Measurements from ENCODE around the gene CRLF1.
A peak's percentile ranks its signal among the peaks of the same experiment; 100 is the strongest.
"Not testable (repeated sequence)": the region's sequence is repeated elsewhere in the genome, so short reads cannot be mapped to it uniquely, and the experiment has no call there.

The CRLF1 gene

DNA sequence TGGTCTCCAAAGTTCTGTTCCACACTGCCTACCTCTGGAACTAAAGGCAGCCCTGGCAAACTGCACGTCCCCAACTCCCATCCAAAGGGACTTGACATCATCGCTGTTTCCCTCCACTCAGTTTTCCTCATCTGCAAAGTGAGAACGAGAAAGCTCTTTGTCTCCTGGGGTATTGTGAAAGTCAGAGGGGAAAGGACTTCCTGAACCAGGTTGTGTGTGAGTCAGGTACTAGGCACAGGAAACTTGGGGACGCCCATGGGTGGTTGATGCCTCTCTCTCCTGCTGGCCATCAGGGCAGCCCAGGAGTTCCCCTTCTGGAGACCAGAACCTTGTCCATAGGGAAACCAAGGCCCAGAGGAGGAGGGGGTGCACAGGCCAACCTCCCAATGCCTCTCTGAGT, 4.7 kb downstream of the CRLF1 start:
- H3K4me3 ChIP-seq (ENCODE audit: low read length in 2 of 2): no peak overlapping the region

DNA sequence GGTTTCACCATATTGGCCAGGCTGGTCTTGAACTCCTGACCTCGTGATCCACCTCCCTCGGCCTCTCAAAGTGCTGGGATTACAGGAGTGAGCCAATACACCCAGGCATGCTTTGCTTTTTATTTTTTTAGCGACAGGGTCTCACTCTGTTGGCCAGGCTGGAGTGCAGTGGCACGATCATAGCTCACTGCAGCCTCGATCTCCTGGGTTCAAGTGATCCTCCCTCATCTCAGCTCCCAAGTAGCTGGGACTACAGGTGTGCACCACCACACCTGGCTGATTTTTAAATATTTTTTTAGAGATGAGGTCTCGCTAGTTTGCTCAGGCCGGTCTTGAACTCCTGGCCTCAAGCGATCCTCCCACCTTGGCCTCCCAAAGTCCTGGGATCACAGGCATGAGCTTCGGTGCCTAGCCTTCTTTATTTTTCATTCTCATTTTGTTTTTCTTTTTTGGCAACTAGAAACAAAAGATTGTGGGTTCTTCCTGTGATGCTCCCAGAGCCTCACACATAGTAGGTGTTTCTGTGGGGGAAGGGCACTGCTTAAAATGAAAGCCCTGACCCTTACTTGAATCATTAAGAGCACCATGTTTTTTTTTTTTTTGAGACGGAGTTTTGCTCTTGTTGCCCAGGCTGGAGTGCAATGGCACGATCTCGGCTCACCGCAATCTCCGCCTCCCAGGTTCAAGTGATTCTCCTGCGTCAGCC, 5.8 kb downstream of the CRLF1 start:
- H3K4me3 ChIP-seq (ENCODE audit: low read length in 2 of 2); H3K9ac ChIP-seq (ENCODE audit: low read depth in 1 of 2, low read length in 2 of 2); H3K9me3 ChIP-seq (ENCODE audit: control insufficient read depth in 2 of 2, low read length in 2 of 2); H3K27ac ChIP-seq (ENCODE audit: low read depth in 2 of 2, low read length in 2 of 2); H3K4me1 ChIP-seq (ENCODE audit: control insufficient read depth in 2 of 2, insufficient read depth in 2 of 2, low read length in 2 of 2); H3K36me3 ChIP-seq (ENCODE audit: control insufficient read depth in 2 of 2, insufficient read depth in 2 of 2, low read length in 2 of 2): not testable (repeated sequence)
- H3K27me3 ChIP-seq (ENCODE audit: control insufficient read depth in 2 of 2, insufficient read depth in 2 of 2, low read length in 2 of 2): peaks cover 36 to 44% of the 10 kb centered on the region in 2 donors

More for the DNA sequence above, 4.7 kb downstream of the CRLF1 start:
- no peak overlapping the region for H3K9ac ChIP-seq (ENCODE audit: low read depth in 1 of 2, low read length in 2 of 2)
- H3K27ac ChIP-seq (ENCODE audit: low read depth in 2 of 2, low read length in 2 of 2): no peak overlapping the region
- peaks cover 0 to under 1% of the 10 kb centered on the region in 2 donors for H3K4me1 ChIP-seq (ENCODE audit: control insufficient read depth in 2 of 2, insufficient read depth in 2 of 2, low read length in 2 of 2)
- H3K27me3 ChIP-seq (ENCODE audit: control insufficient read depth in 2 of 2, insufficient read depth in 2 of 2, low read length in 2 of 2): peaks cover 35 to 41% of the 10 kb centered on the region in 2 donors
- H3K9me3 ChIP-seq (ENCODE audit: control insufficient read depth in 2 of 2, low read length in 2 of 2): no peaks in the 10 kb centered on the region
- H3K36me3 ChIP-seq (ENCODE audit: control insufficient read depth in 2 of 2, insufficient read depth in 2 of 2, low read length in 2 of 2): no peaks in the 10 kb centered on the region

DNA sequence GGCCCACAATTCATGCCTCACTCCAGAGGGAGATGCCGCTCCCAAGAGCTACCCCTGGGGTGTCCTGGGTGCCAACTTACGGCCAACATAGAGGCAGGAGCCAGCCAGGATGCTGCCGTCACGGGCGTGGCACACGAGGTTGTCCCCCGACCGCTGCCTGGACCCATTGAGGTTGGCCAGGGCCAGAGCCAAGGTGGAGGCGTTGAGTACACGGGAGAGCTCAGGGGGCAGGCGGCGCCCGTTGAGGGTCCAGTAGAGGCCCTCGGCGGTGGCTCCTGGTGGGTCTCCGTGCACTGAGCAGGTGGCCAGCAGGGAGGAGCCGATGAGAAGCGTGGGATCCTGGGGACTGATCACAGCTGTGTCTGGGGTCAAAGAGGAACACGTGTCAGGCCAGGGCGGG, 7.1 kb downstream of the CRLF1 start:
- peaks cover 5 to 8% of the 10 kb centered on the region in 2 donors for H3K4me1 ChIP-seq (ENCODE audit: control insufficient read depth in 2 of 2, insufficient read depth in 2 of 2, low read length in 2 of 2)
- H3K36me3 ChIP-seq (ENCODE audit: control insufficient read depth in 2 of 2, insufficient read depth in 2 of 2, low read length in 2 of 2): no peaks in the 10 kb centered on the region
- H3K9me3 ChIP-seq (ENCODE audit: control insufficient read depth in 2 of 2, low read length in 2 of 2): no peaks in the 10 kb centered on the region
- H3K4me3 ChIP-seq (ENCODE audit: low read length in 2 of 2): no peak overlapping the region
- H3K27me3 ChIP-seq (ENCODE audit: control insufficient read depth in 2 of 2, insufficient read depth in 2 of 2, low read length in 2 of 2): peaks cover 25 to 39% of the 10 kb centered on the region in 2 donors
- H3K27ac ChIP-seq (ENCODE audit: low read depth in 2 of 2, low read length in 2 of 2): no peak overlapping the region
- H3K9ac ChIP-seq (ENCODE audit: low read depth in 1 of 2, low read length in 2 of 2): no peak overlapping the region

- Histone ChIP-seq H3K4me1 (ENCODE audit: control insufficient read depth in 2 of 2, insufficient read depth in 2 of 2, low read length in 2 of 2) (peaks cover 9 to 10% of the 10 kb centered on the region in 2 donors), H3K4me3 (ENCODE audit: low read length in 2 of 2) (no peak overlapping the region), H3K9me3 (ENCODE audit: control insufficient read depth in 2 of 2, low read length in 2 of 2) (no peaks in the 10 kb centered on the region), H3K27me3 (ENCODE audit: control insufficient read depth in 2 of 2, insufficient read depth in 2 of 2, low read length in 2 of 2) (peaks cover 16 to 27% of the 10 kb centered on the region in 2 donors), H3K9ac (ENCODE audit: low read depth in 1 of 2, low read length in 2 of 2) (no peak overlapping the region), H3K27ac (ENCODE audit: low read depth in 2 of 2, low read length in 2 of 2) (no peak overlapping the region), H3K36me3 (ENCODE audit: control insufficient read depth in 2 of 2, insufficient read depth in 2 of 2, low read length in 2 of 2) (no peaks in the 10 kb centered on the region)
Measured at GRCh38 chr19:18597809-18598660, 8.6 kb downstream of the CRLF1 start.

DNA sequence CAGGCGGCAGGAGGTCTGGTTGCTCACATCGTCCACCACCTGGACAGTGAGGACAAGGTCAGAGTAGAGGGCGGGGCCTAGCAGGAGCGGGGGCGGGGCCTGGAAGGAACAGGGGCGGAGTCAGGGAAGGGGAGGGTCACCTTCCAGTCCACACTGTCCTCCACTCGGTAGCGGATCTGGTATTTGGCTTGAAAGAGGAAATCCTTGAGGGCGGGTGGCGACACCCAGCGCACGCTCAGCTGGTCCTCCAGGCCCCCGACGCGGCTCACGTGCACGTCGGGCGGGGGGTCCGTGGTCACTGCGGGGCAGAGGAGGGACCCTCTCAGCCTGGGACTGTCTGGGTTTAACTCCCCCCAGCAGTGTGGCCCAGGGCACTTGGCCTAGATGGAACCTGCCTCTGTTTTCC, 9.8 kb downstream of the CRLF1 start:
- Histone ChIP-seq H3K4me3 (ENCODE audit: low read length in 2 of 2) (no peak overlapping the region), H3K9me3 (ENCODE audit: control insufficient read depth in 2 of 2, low read length in 2 of 2) (no peaks in the 10 kb centered on the region), H3K4me1 (ENCODE audit: control insufficient read depth in 2 of 2, insufficient read depth in 2 of 2, low read length in 2 of 2) (peaks cover 9 to 10% of the 10 kb centered on the region in 2 donors), H3K27me3 (ENCODE audit: control insufficient read depth in 2 of 2, insufficient read depth in 2 of 2, low read length in 2 of 2) (peaks cover 11 to 23% of the 10 kb centered on the region in 2 donors), H3K9ac (ENCODE audit: low read depth in 1 of 2, low read length in 2 of 2) (no peak overlapping the region), H3K36me3 (ENCODE audit: control insufficient read depth in 2 of 2, insufficient read depth in 2 of 2, low read length in 2 of 2) (no peaks in the 10 kb centered on the region), H3K27ac (ENCODE audit: low read depth in 2 of 2, low read length in 2 of 2) (no peak overlapping the region)

GRCh38 chr19:18595475-18595874, 11.1 kb downstream of the CRLF1 start:
- Histone ChIP-seq H3K4me1 (ENCODE audit: control insufficient read depth in 2 of 2, insufficient read depth in 2 of 2, low read length in 2 of 2) (peaks cover 10% of the 10 kb centered on the region in 2 donors), H3K27me3 (ENCODE audit: control insufficient read depth in 2 of 2, insufficient read depth in 2 of 2, low read length in 2 of 2) (peaks cover 11 to 23% of the 10 kb centered on the region in 2 donors), H3K4me3 (ENCODE audit: low read length in 2 of 2) (no peak overlapping the region), H3K9me3 (ENCODE audit: control insufficient read depth in 2 of 2, low read length in 2 of 2) (no peaks in the 10 kb centered on the region), H3K27ac (ENCODE audit: low read depth in 2 of 2, low read length in 2 of 2) (no peak overlapping the region), H3K9ac (ENCODE audit: low read depth in 1 of 2, low read length in 2 of 2) (no peak overlapping the region), H3K36me3 (ENCODE audit: control insufficient read depth in 2 of 2, insufficient read depth in 2 of 2, low read length in 2 of 2) (peaks cover 5 to 6% of the 10 kb centered on the region in 2 donors)

DNA sequence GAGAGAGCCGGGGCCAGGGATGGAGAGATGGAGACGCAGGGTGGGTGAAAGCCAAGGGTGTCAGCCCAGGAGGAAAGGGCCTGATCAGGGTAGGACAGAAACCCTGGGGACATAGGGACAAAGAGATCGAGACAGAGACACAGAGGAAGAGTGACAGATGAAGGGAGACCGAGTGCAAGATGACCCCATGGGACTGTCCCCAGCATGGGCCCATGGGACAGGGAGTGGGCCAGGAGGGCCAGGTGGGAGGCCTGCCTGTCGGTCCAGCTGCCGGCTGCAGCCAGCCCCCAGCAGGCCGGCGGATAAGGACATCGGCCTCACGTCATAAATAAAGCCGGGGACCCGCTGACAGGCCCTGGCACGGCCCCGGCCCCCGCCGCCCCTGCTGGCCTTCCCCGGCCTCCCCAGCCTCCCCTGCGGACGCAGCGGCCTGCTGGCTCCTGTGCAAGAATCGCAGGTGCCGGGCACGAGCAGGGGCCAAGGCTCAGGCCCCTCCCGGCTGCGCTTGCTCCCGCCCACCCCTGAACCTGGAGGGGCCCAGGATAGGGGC, 11.7 kb downstream of the CRLF1 start:
- Histone ChIP-seq H3K9ac (ENCODE audit: low read depth in 1 of 2, low read length in 2 of 2) (no peak overlapping the region), H3K27ac (ENCODE audit: low read depth in 2 of 2, low read length in 2 of 2) (no peak overlapping the region), H3K36me3 (ENCODE audit: control insufficient read depth in 2 of 2, insufficient read depth in 2 of 2, low read length in 2 of 2) (peaks cover 5 to 6% of the 10 kb centered on the region in 2 donors), H3K4me1 (ENCODE audit: control insufficient read depth in 2 of 2, insufficient read depth in 2 of 2, low read length in 2 of 2) (peaks cover 14% of the 10 kb centered on the region in 2 donors), H3K27me3 (ENCODE audit: control insufficient read depth in 2 of 2, insufficient read depth in 2 of 2, low read length in 2 of 2) (peaks cover 11 to 21% of the 10 kb centered on the region in 2 donors), H3K9me3 (ENCODE audit: control insufficient read depth in 2 of 2, low read length in 2 of 2) (no peaks in the 10 kb centered on the region), H3K4me3 (ENCODE audit: low read length in 2 of 2) (peak overlapping the region; percentile 4 to 6)

- Histone ChIP-seq H3K36me3 (ENCODE audit: control insufficient read depth in 2 of 2, insufficient read depth in 2 of 2, low read length in 2 of 2) (peaks cover 5 to 6% of the 10 kb centered on the region in 2 donors), H3K9me3 (ENCODE audit: control insufficient read depth in 2 of 2, low read length in 2 of 2) (no peaks in the 10 kb centered on the region), H3K4me1 (ENCODE audit: control insufficient read depth in 2 of 2, insufficient read depth in 2 of 2, low read length in 2 of 2) (peaks cover 19 to 20% of the 10 kb centered on the region in 2 donors), H3K27ac (ENCODE audit: low read depth in 2 of 2, low read length in 2 of 2) (no peak overlapping the region), H3K9ac (ENCODE audit: low read depth in 1 of 2, low read length in 2 of 2) (peak overlapping the region in 1 of 2 donors; percentile 19), H3K4me3 (ENCODE audit: low read length in 2 of 2) (peak overlapping the region; percentile 4 to 6), H3K27me3 (ENCODE audit: control insufficient read depth in 2 of 2, insufficient read depth in 2 of 2, low read length in 2 of 2) (peaks cover 7 to 16% of the 10 kb centered on the region in 2 donors)
Measured at GRCh38 chr19:18594096-18594823, 12.3 kb downstream of the CRLF1 start.

GRCh38 chr19:18593367-18594095, 13.1 kb downstream of the CRLF1 start:
- no peak overlapping the region for H3K4me3 ChIP-seq (ENCODE audit: low read length in 2 of 2)

More at GRCh38 chr19:18593367-18594095, 13.1 kb downstream of the CRLF1 start:
- no peaks in the 10 kb centered on the region for H3K9me3 ChIP-seq (ENCODE audit: control insufficient read depth in 2 of 2, low read length in 2 of 2)
- no peak overlapping the region for H3K9ac ChIP-seq (ENCODE audit: low read depth in 1 of 2, low read length in 2 of 2)
- no peak overlapping the region for H3K27ac ChIP-seq (ENCODE audit: low read depth in 2 of 2, low read length in 2 of 2)
- peaks cover 5 to 12% of the 10 kb centered on the region in 2 donors for H3K27me3 ChIP-seq (ENCODE audit: control insufficient read depth in 2 of 2, insufficient read depth in 2 of 2, low read length in 2 of 2)
- H3K36me3 ChIP-seq (ENCODE audit: control insufficient read depth in 2 of 2, insufficient read depth in 2 of 2, low read length in 2 of 2): peaks cover 5 to 6% of the 10 kb centered on the region in 2 donors
- H3K4me1 ChIP-seq (ENCODE audit: control insufficient read depth in 2 of 2, insufficient read depth in 2 of 2, low read length in 2 of 2): peaks cover 19 to 22% of the 10 kb centered on the region in 2 donors
